ENCODE data around the gene GPRIN3.

Gene GPRIN3

GRCh38 chr4:89307446-89308160, at the start of gene GPRIN3:
TSS of gene GPRIN3 (minus strand) at chr4:89307800. CDS start at chr4:89250110, 57,690 bp downstream.
- DNase-seq (ENCODE audit: insufficient read length, low spot score) (no peak), FAIRE-seq (no peak)
- TF ChIP-seq, protein P1, sequence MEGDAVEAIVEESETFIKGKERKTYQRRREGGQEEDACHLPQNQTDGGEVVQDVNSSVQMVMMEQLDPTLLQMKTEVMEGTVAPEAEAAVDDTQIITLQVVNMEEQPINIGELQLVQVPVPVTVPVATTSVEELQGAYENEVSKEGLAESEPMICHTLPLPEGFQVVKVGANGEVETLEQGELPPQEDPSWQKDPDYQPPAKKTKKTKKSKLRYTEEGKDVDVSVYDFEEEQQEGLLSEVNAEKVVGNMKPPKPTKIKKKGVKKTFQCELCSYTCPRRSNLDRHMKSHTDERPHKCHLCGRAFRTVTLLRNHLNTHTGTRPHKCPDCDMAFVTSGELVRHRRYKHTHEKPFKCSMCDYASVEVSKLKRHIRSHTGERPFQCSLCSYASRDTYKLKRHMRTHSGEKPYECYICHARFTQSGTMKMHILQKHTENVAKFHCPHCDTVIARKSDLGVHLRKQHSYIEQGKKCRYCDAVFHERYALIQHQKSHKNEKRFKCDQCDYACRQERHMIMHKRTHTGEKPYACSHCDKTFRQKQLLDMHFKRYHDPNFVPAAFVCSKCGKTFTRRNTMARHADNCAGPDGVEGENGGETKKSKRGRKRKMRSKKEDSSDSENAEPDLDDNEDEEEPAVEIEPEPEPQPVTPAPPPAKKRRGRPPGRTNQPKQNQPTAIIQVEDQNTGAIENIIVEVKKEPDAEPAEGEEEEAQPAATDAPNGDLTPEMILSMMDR (IDR thresholded peaks at IDR 0.05; ENCODE audit: insufficient read depth, missing control alignments): no peak

DNA sequence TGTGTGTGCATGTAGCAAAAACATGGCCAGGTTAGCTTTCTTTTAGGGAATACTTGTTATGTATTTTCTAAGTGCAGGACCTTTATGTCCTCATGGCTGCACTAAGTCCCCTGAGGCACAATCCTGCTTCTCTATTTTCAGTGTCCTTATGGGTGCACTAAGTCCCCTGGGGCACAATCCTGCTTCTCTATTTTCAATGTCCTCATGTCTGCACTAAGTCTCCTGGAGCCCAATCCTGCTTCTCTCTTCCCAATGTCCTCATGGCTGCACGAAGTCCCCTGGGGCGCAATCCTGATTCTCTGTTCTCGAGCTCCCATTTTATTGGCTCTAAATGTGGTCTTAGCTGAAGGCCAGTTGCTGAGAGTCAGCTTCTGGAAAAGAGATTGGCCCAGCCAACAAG, 49.7 kb upstream of the GPRIN3 start:
- TF ChIP-seq, protein P1 (IDR thresholded peaks at IDR 0.05; ENCODE audit: insufficient read depth, missing control alignments): no peak
- peak; percentile 80 for FAIRE-seq
- DNase-seq (ENCODE audit: insufficient read length, low spot score): no peak

DNA sequence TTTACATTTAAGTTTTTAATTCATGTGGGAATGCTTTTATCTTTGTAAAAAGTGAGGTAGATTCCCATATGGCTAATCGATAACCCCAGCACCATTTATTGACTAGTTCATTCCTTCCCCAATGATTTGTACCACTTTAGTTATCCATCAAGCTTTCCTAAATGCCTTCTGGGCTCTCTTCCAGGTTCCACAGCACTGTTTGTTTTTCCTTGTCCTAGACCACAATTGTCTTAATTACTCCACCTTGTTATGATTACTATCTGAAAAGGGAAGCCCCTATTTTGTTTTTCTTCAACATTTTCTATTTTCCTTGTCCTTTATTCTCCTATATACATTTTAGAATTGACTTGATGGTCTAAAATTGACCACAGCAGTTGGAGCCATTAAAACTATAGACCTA, 48.5 kb upstream of the GPRIN3 start:
- no peak for FAIRE-seq
- no peak for DNase-seq (ENCODE audit: insufficient read length, low spot score)
- TF ChIP-seq, protein P1 (IDR thresholded peaks at IDR 0.05; ENCODE audit: insufficient read depth, missing control alignments): no peak

DNA sequence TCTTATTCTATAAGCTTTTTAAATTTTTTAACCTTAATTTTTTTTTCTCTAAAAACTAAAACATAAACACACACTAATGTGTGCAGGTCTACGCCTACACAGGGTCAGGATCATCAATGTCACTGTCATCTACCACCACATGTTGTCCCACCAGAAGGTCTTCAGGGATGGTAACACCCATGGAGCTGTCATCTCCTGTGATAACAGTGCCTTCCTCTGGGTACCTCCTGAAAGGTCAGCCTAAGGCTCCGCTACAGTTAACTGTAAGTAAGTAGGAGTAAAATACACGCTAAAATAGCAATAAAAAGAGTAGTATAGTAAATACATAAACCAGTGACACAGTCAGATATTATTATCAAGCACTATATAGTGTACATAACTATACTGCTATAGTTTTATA, 45.9 kb upstream of the GPRIN3 start:
- FAIRE-seq: no peak
- no peak for DNase-seq (ENCODE audit: insufficient read length, low spot score)
- TF ChIP-seq, protein P1 (IDR thresholded peaks at IDR 0.05; ENCODE audit: insufficient read depth, missing control alignments): no peak

DNA sequence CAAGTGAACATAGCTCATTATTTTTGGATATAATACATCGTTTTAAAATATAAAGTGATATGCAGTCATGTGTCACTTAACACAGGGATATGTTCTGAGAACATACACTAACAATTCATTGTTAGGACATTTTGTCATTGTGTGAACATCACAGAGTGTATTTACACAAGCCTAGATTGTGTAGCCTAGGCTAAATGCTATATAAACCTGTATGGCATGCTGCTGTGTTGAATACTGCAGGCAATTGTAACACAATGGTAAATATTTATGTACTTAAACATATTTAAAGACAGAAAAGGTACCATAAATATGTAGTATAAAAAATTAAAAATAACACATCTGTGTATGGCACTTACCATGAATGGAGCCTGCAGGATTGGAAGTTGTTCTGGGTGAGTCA, 44.9 kb upstream of the GPRIN3 start:
- FAIRE-seq: no peak
- DNase-seq (ENCODE audit: insufficient read length, low spot score): no peak
- TF ChIP-seq, protein P1 (IDR thresholded peaks at IDR 0.05; ENCODE audit: insufficient read depth, missing control alignments): no peak

DNA sequence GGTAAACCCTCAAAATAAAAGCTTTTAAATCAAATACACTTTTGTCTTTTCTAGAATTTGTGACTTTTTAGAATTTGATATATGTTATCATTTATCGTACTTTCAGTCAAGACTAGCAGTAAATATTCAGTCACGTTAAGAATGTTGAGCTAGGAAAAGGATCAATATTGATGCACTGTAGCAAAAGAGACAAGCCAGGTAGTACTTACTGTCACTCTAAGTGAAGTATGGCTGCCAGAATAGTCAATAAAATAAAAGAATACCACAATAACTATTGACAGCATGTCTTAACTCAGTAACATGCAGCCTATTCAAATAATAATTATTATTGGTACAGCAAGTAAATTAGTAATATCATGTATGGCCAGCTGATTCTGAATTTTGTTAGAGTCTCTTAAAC, 43.6 kb upstream of the GPRIN3 start:
- TF ChIP-seq, protein P1 (IDR thresholded peaks at IDR 0.05; ENCODE audit: insufficient read depth, missing control alignments): no peak
- DNase-seq (ENCODE audit: insufficient read length, low spot score) (no peak), FAIRE-seq (no peak)

- no peak for FAIRE-seq
- no peak for DNase-seq (ENCODE audit: insufficient read length, low spot score)
- TF ChIP-seq, protein P1 (IDR thresholded peaks at IDR 0.05; ENCODE audit: insufficient read depth, missing control alignments): no peak
Measured at GRCh38 chr4:89347363-89348025, 39.9 kb upstream of the GPRIN3 start.
